Duodenal mucosa (tissue), 2 donors: ENCODE measurements around the gene SFT2D3.

ENCODE experiments used
- H3K27ac ChIP-seq: one replicate; pipeline ENCODE4 v1.7.0; 2013; ENCODE audit warnings: low read depth, low read length
- H3K27me3 ChIP-seq, 2 donors: one replicate each; pipeline ENCODE4 v1.7.0; 2013; ENCODE audit warnings: low read length in 2 of 2, control low read depth in 1 of 2; ENCODE audit not compliant: insufficient read depth in 2 of 2, control insufficient read depth in 1 of 2
- H3K36me3 ChIP-seq, 2 donors: one replicate each; pipeline ENCODE4 v1.7.0; 2013; ENCODE audit warnings: low read length in 2 of 2, control low read depth in 1 of 2; ENCODE audit not compliant: insufficient read depth in 2 of 2, control insufficient read depth in 1 of 2
- H3K4me1 ChIP-seq, 2 donors: one replicate each; pipeline ENCODE4 v1.7.0; 2013; ENCODE audit warnings: low read length in 2 of 2, control low read depth in 1 of 2; ENCODE audit not compliant: insufficient read depth in 2 of 2, control insufficient read depth in 1 of 2
- H3K4me3 ChIP-seq, 2 donors: one replicate each; pipeline ENCODE4 v1.7.0; 2013; ENCODE audit warnings: low read length in 2 of 2, low read depth in 1 of 2
- H3K9ac ChIP-seq, 2 donors: one replicate each; pipeline ENCODE4 v1.7.0; 2013; ENCODE audit warnings: low read length in 2 of 2, low read depth in 1 of 2
- H3K9me3 ChIP-seq, 2 donors: one replicate each; pipeline ENCODE4 v1.7.0; 2013; ENCODE audit warnings: low read length in 2 of 2, control low read depth in 1 of 2; ENCODE audit not compliant: control insufficient read depth in 1 of 2

Gene SFT2D3

GRCh38 chr2:127681976-127682857, 19.1 kb upstream of the SFT2D3 start:
- Histone ChIP-seq H3K4me3 (no peak overlapping the region), H3K27ac (no peak overlapping the region), H3K4me1 (peaks cover 0 to 3% of the 10 kb centered on the region in 2 donors)

GRCh38 chr2:127683056-127683455, 18.2 kb upstream of the SFT2D3 start:
- Histone ChIP-seq H3K27me3 (peaks cover 0 to 12% of the 10 kb centered on the region in 2 donors), H3K9me3 (no peaks in the 10 kb centered on the region), H3K4me1 (peaks cover 0 to 3% of the 10 kb centered on the region in 2 donors), H3K36me3 (no peaks in the 10 kb centered on the region), H3K4me3 (no peak overlapping the region), H3K27ac (no peak overlapping the region), H3K9ac (no peak overlapping the region)

More at GRCh38 chr2:127681976-127682857, 19.1 kb upstream of the SFT2D3 start:
- Histone ChIP-seq H3K9me3 (no peaks in the 10 kb centered on the region), H3K36me3 (no peaks in the 10 kb centered on the region), H3K27me3 (peaks cover 6 to 16% of the 10 kb centered on the region in 2 donors), H3K9ac (no peak overlapping the region)

GRCh38 chr2:127683757-127684156, 17.5 kb upstream of the SFT2D3 start:
- Histone ChIP-seq H3K27me3 (peaks cover 0 to 6% of the 10 kb centered on the region in 2 donors), H3K27ac (no peak overlapping the region), H3K4me3 (no peak overlapping the region), H3K9me3 (peaks cover 0 to 5% of the 10 kb centered on the region in 2 donors), H3K4me1 (peaks cover 0 to 3% of the 10 kb centered on the region in 2 donors), H3K36me3 (no peaks in the 10 kb centered on the region), H3K9ac (no peak overlapping the region)

- Histone ChIP-seq H3K36me3 (no peaks in the 10 kb centered on the region), H3K4me3 (no peak overlapping the region), H3K27me3 (peaks cover 0 to 6% of the 10 kb centered on the region in 2 donors), H3K4me1 (peaks cover 0 to 3% of the 10 kb centered on the region in 2 donors), H3K9ac (no peak overlapping the region), H3K27ac (no peak overlapping the region), H3K9me3 (peaks cover 4 to 11% of the 10 kb centered on the region in 2 donors)
Observed at GRCh38 chr2:127685410-127686080, 15.8 kb upstream of the SFT2D3 start.

- Histone ChIP-seq H3K4me1 (no peaks in the 10 kb centered on the region), H3K9me3 (peaks cover 9 to 18% of the 10 kb centered on the region in 2 donors), H3K9ac (no peak overlapping the region), H3K27me3 (no peaks in the 10 kb centered on the region), H3K4me3 (no peak overlapping the region), H3K36me3 (no peaks in the 10 kb centered on the region), H3K27ac (no peak overlapping the region)
Observed at GRCh38 chr2:127688405-127688804, 12.9 kb upstream of the SFT2D3 start.

GRCh38 chr2:127690696-127691095, 10.6 kb upstream of the SFT2D3 start:
- Histone ChIP-seq H3K9me3 (peaks cover 9 to 18% of the 10 kb centered on the region in 2 donors), H3K4me3 (no peak overlapping the region), H3K27me3 (no peaks in the 10 kb centered on the region), H3K4me1 (peaks cover 0 to 3% of the 10 kb centered on the region in 2 donors), H3K9ac (no peak overlapping the region), H3K27ac (no peak overlapping the region), H3K36me3 (no peaks in the 10 kb centered on the region)

GRCh38 chr2:127694986-127695385, 6.3 kb upstream of the SFT2D3 start:
- H3K9me3 ChIP-seq = peaks cover 9 to 12% of the 10 kb centered on the region in 2 donors
- no peaks in the 10 kb centered on the region for H3K27me3 ChIP-seq
- no peak overlapping the region for H3K9ac ChIP-seq
- H3K4me3 ChIP-seq = no peak overlapping the region
- H3K4me1 ChIP-seq = peaks cover 0 to 3% of the 10 kb centered on the region in 2 donors
- no peaks in the 10 kb centered on the region for H3K36me3 ChIP-seq
- no peak overlapping the region for H3K27ac ChIP-seq

- no peak overlapping the region for H3K4me3 ChIP-seq
Observed at GRCh38 chr2:127695491-127696472, 5.5 kb upstream of the SFT2D3 start.

GRCh38 chr2:127697482-127698180, 3.7 kb upstream of the SFT2D3 start:
- Histone ChIP-seq H3K9ac (no peak overlapping the region), H3K9me3 (no peaks in the 10 kb centered on the region), H3K27ac (no peak overlapping the region), H3K4me1 (peaks cover 14 to 19% of the 10 kb centered on the region in 2 donors), H3K27me3 (no peaks in the 10 kb centered on the region), H3K4me3 (no peak overlapping the region), H3K36me3 (no peaks in the 10 kb centered on the region)

More at GRCh38 chr2:127695491-127696472, 5.5 kb upstream of the SFT2D3 start:
- Histone ChIP-seq H3K9ac (no peak overlapping the region), H3K9me3 (peaks cover 3 to 5% of the 10 kb centered on the region in 2 donors), H3K4me1 (peaks cover 6 to 11% of the 10 kb centered on the region in 2 donors), H3K36me3 (no peaks in the 10 kb centered on the region), H3K27me3 (no peaks in the 10 kb centered on the region), H3K27ac (no peak overlapping the region)
